Daoy (cell line): Measurements from ENCODE around the gene ZNF771. TPM values are rescaled to one million over a fixed set of nuclear protein-coding genes. Genes with fewer than 3 reads are reported as not detected.
A peak's percentile ranks its signal among the peaks of the same experiment; 100 is the strongest.
"Not testable (repeated sequence)": the region's sequence is repeated elsewhere in the genome, so short reads cannot be mapped to it uniquely, and the experiment has no call there.

Source experiments
- DNase-seq: peaks from one replicate; pipeline ENCODE4 v3.0.0-alpha.2; 2015; ENCODE audit warnings: low read depth
- total RNA-seq: library from RNA; depleted of rRNA; stranded (reverse); fragments of >200 nt; shearing (Covaris generic); gene quantifications from 2 replicates; pipeline ENCODE4 v1.2.3, GENCODE V29; 2014

The ZNF771 gene
- total RNA-seq, 1 experiment from 2014 or later, result 13.8 TPM

- DNase-seq, result no peak
Measured at GRCh38 chr16:30375864-30376263, 31.5 kb upstream of the ZNF771 start.

DNA sequence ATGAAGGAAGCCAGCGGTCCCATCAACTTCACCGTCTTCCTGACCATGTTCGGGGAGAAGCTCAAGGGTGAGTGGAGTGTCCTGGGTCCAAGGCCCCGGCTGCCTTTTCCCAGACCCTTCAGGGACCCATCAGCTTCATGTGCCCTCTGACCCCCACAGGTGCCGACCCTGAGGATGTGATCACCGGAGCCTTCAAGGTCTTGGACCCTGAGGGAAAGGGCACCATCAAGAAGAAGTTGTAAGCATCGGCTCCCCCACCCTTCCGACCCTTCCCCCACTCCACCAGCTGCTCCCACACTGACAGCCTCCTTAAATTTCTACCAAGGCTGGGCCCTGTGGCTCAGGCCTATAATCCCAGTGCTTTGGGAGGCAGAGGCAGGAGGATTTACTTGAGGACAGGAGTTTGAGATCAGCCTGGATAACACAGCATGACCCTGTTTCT, 30.9 kb upstream of the ZNF771 start:
- DNase-seq, result no peak

GRCh38 chr16:30377050-30377811, 30.2 kb upstream of the ZNF771 start:
- DNase-seq, result no peak

GRCh38 chr16:30377812-30378235, 29.6 kb upstream of the ZNF771 start:
- peak; percentile 81 for DNase-seq

DNA sequence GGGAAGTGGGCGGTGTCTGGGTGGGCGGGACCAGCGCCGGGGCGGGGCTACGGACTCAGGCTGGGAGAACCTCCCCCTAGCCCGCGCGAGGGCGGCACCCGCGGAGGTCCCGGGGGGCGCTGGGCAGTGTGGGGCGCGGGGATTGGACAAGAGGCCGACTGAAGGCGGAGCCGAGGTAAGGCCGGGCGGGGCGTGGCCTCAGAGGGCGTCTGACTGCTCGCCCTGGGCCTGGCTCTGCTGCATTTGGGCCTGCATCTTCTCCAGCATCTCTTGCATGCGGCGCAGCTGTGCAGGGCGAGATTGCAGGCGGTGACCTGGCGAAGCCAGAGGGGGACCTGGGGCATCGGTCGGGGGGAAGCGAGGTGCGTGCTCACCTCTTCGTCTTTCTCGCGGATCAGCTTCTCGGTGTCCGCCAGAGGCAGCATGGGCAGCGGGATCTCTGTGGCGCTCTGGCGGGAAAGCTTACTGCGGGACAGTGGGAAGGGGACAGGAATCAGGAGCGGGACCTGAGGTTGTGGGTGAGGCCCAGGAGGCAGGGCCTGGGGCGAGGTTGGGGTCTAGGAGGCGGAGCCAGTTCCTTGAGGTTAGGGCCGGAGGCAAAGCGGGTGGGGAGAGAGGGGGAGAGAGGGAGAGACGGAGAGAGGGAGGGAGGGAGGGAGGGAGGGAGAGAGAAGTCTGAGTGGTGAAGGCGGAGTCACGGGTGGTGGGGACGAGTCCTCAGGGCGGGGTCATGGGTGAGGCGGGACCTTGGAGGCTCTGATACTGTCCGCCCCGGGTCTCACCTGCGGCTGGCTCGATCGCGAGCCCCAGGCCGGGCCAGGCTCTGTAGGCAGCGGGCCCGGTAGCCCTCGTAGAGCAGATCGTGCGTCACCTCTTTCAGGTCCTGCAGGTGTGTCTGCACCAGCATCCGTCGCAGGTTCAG, 28.9 kb upstream of the ZNF771 start:
- peak; percentile 98 for DNase-seq

DNA sequence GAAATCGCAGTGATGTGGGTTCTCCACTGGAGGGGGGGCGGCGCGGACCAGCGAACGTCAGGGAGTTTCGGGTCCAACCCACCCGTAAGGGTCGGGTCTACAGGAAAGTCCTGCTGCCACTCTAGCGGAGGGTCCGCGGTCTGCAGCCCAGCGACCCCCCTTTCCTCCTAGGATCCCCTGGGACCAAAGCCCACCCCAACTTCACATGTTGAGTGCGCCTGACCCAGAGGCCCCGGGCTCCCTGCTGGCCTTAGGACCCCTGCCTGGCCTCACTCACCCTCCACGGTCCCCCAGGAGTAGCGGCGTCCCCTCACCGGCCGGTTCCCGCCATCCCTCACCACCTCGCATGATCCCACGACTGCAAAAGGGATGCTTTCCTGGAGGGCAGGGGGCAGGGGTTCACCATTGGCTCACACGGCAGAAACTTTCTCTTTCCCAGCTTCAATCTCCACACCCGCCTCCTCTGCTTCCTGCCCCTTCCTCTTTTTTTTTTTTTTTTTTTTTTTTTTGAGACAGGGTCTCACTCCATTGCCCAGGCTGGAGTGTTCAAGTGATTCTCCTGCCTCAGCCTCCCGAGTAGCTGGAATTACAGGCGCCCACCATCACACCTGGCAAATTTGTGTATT, 28.1 kb upstream of the ZNF771 start:
- no peak for DNase-seq

DNA sequence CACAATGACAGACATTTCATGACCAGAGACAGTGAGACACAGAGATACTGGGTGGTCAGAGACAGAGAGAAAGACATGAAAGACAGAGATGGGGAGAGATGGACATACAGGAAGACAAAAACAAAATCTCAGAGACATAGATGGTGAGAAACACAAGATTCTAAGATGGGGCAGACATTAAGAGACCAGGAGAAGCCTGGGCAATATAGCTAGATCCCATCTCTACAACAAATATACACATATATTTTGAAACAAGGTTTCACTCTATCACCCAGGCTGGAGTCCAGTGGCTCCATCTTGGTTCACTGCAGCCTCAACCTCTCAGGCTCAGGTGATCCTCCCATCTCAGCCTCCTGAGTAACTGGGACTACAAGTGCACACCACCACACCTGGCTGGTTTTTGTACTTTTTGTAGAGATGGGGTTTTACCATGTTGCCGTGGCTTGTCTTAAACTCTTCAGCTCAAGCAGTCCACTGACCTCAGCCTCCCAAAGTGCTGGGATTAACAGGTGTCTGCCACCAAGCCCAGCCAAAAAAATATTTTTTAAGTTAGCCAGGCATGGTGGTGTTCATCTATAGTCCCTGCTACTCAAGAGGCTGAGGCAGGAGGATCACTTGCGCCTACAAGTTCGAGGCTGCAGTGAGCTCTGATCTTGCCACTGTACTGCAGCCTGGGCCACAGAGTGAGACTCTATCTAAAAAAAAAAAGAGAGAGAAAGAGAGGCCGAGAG, 27.2 kb upstream of the ZNF771 start:
- DNase-seq, result no peak

- no peak for DNase-seq
Measured at GRCh38 chr16:30380803-30381208, 26.6 kb upstream of the ZNF771 start.

DNA sequence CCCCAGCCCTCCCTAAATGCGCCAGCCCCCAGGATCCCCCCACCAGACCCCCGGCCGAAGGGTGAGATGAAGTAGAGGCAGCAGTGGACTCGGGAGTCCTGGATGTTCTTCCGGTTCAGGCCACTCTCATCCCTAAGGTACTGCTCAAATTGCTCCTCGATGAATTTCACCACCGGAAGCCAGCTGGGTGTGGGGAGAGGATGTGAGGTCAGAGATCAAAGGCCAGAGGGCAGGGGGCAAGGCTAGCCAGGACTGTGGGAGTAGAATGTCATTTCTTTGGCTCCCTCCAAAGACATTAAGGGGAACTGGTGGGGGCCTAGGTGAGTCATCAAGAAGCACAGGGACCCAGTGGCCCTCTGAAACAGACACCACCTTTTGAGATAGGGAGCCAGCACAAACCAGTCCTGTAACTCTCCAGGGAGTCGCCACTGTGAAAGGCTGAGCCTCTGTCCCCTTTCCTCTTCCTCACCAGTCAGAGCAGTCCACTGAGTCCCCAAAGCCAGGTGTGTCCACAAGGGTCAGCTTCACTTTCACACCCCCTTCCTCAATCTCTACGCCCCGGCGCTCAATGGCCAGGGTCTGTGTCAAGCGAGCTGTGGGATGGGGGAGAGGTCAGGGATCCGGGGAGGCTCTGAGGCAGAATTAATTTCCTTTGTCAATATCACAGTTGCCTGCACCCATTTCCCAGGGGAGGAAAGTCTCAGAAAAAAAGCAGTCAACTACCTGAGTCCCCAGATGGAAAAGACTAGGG, 25.9 kb upstream of the ZNF771 start:
- no peak for DNase-seq

- no peak for DNase-seq
Measured at GRCh38 chr16:30382111-30382881, 25.1 kb upstream of the ZNF771 start, which contains the start of gene SEPTIN1. TSS of gene SEPTIN1 (minus strand) at chr16:30382561. CDS start at chr16:30382542, 19 bp downstream.

- no peak for DNase-seq
Measured at GRCh38 chr16:30383521-30383920, 23.9 kb upstream of the ZNF771 start.

DNA sequence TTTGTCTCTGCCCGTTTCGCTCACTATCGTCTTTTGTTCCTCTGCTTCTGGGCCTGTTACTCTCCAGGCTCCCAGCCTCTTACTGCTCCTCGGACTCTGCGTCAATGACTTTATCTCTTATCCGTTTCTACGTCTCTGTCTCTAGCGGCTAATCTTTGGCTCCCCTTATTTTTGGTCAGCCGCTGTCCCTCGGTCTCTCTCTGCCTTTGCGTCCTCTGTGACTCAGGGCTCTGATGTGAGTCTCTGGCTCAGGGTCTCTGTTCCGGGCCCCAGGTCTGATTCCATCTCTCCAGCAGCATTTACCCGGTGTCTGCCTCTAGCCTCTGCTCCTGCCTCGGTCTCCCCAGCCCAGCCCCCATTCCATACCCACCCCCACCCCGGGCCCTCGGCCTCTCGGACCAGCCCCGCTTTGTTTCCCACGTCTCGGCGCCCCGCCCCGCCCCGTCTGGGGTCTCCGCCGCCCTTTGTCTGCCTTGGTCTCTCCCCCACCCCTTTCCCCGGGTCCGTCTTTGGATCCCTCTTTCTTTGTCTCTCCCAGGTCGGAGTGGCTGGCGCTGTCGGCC, 12.7 kb upstream of the ZNF771 start:
- no peak for DNase-seq

DNA sequence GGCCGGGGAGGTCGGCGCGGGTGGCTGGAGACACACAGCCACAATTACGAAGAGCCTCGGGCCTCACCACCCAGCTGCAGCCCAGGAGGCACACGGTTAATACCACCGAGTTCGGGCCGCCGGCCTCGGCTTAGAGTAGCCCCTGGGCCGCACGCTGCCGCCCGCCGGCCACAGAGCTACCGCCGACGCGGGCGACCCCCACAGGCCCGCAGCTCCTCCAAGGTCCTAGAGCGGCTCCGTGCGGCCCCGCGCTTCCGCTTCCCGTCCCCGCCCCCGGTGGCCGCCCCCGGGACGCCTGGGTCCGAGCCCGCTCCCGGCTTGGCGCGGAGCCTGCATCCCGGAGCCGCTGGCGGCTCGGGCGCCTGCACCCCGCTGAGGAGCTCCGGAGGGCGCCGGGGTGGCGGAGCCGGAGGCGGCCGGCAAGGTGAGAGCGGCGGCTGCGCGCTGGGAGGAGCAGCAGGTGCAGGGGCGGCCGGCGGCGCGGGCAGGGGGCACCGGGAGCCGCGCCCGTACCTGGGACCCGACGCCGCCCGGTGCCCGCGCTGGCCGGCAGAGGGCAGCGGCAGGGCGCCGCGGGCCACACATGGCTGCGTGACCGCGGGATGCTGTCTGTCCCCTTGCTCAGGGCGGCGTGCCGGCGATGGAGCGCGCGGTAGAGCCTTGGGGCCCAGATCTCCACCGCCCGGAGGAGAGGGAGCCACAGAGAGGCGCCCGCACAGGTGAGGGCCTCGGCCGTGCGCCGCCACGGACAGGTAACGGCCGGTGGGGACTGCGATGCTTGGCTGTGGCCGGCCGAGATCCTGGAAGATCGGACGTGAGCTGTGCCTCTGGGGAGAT, 12.0 kb upstream of the ZNF771 start, which contains the start of gene ZNF48:
ZNF48 (plus strand) TSS at position 266 of the 837 bp plus-strand sequence; CDS start at position 641, 375 bp downstream.
- peak; percentile 66 for DNase-seq

GRCh38 chr16:30395992-30396585, 11.3 kb upstream of the ZNF771 start:
- DNase-seq, result no peak

GRCh38 chr16:30396627-30397026, 10.8 kb upstream of the ZNF771 start:
- DNase-seq, result not testable (repeated sequence)

DNA sequence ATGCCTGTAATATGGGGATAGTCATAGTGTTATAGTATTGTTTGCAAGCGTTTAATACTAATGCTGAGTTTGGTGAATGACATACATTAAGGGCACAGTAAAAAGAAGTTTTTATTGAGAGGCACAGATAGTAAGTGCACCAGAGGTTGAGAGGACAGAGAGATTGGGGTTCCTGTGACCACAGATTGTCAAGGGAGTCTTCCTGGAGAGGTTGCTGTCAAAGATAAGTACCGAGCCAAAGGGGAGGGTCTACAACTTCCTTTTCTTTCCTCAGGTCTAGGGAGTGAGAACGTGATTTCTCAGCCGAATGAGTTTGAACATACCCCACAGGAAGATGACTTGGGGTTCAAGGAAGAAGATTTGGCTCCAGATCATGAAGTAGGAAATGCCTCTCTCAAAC, 10.3 kb upstream of the ZNF771 start:
- DNase-seq, result no peak

DNA sequence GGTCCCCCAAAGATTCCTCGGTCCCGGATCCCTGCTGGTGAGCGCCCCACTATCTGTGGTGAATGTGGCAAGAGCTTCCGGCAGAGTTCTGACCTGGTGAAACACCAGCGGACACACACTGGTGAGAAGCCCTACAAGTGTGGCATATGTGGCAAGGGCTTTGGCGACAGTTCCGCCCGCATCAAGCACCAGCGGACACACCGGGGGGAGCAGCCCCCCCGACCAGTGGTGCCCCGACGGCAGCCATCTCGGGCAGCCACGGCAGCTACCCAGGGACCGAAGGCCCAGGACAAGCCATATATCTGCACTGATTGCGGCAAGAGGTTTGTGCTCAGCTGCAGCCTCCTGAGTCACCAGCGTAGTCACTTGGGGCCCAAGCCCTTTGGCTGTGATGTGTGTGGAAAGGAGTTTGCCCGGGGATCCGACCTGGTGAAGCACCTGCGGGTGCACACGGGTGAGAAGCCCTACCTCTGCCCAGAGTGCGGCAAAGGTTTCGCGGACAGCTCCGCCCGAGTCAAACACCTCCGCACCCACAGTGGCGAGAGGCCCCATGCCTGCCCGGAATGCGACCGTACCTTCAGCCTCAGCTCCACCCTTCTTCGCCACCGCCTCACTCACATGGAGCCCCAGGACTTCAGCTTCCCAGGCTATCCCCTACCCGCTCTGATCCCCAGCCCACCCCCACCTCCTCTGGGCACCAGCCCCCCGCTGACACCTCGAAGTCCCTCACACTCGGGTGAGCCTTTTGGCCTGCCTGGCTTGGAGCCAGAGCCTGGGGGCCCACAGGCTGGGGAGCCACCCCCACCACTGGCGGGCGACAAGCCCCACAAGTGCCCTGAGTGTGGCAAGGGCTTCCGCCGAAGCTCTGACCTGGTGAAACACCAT, 9.4 kb upstream of the ZNF771 start:
- DNase-seq, result no peak
